ENCODE measurements around the gene HEMK1. TPM values are rescaled to one million over a fixed set of nuclear protein-coding genes. Genes with fewer than 3 reads are reported as not detected.

Gene HEMK1
- total RNA-seq, 2 experiments from 2014 or later: 19.3 to 27.4 TPM

- CTCF ChIA-PET (ENCODE audit: unreplicated experiment): no interaction called here
Observed at GRCh38 chr3:50627407-50628051, 58.2 kb downstream of the HEMK1 start.

GRCh38 chr3:50628601-50629000 lies 59.3 kb downstream of the HEMK1 start:
- intact Hi-C loops (cut with micrococcal nuclease; ENCODE audit: unreplicated experiment): no loop called here
- no peak overlapping the region for H3K4me2 ChIP-seq (ENCODE audit: low read length)

More at GRCh38 chr3:50627407-50628051, 58.2 kb downstream of the HEMK1 start:
- BruUV-seq (replicated peaks): no TSS peak
- Histone ChIP-seq H3K4me2 (ENCODE audit: low read length) (no peak overlapping the region), H3K27ac (ENCODE audit: low read depth, low read length, poor library complexity, severe bottlenecking) (no peak overlapping the region), H4K20me1 (ENCODE audit: insufficient read depth, low read length) (no peaks in the 10 kb centered on the region; the same call in 1 of the 2 replicates), H2AFZ (ENCODE audit: low read length) (no peak overlapping the region), H3K4me3 (ENCODE audit: low read depth, low read length, poor library complexity, severe bottlenecking) (no peak overlapping the region), H3K36me3 (ENCODE audit: insufficient read depth, low read length) (no peaks in the 10 kb centered on the region), H3K9me2 (ENCODE audit: insufficient read depth, low read length) (no peaks in the 10 kb centered on the region), H3K4me1 (ENCODE audit: insufficient read depth, low read length, poor library complexity, severe bottlenecking) (peaks cover 11% of the 10 kb centered on the region), H3K79me2 (ENCODE audit: insufficient read depth, low read depth, low read length) (no peaks in the 10 kb centered on the region), H3K9me3 (ENCODE audit: low read length) (no peaks in the 10 kb centered on the region)
- no peak for DNase-seq (ENCODE audit: low spot score)
- POLR2A ChIA-PET: interaction anchor here (0.6 kb wide), 1 partner anchor 17 kb away, joined by 3 read pairs; no protein-coding TSS in a partner anchor
- TF ChIP-seq EZH2phosphoT487 (IDR thresholded peaks at IDR 0.05; ENCODE audit: borderline replicate concordance, low read depth, low read length) (no peak), CTCF (conservative IDR thresholded peaks at IDR 0.05; ENCODE audit: low read length) (peak; percentile 38)
- intact Hi-C loops (cut with micrococcal nuclease; ENCODE audit: unreplicated experiment): no loop called here

More at GRCh38 chr3:50628601-50629000, 59.3 kb downstream of the HEMK1 start:
- ChIA-PET POLR2A (interaction anchor here (0.8 kb wide), 1 partner anchor 10 kb away, joined by 6 read pairs; no protein-coding TSS in a partner anchor), CTCF (ENCODE audit: unreplicated experiment) (interaction anchor here (0.6 kb wide), 1 partner anchor 1579 kb away, joined by 3 read pairs; no protein-coding TSS in a partner anchor)
- no peaks in the 10 kb centered on the region for H3K9me3 ChIP-seq (ENCODE audit: low read length)
- H3K36me3 ChIP-seq (ENCODE audit: insufficient read depth, low read length): no peaks in the 10 kb centered on the region
- TF ChIP-seq CTCF (conservative IDR thresholded peaks at IDR 0.05; ENCODE audit: low read length) (no peak), EZH2phosphoT487 (IDR thresholded peaks at IDR 0.05; ENCODE audit: borderline replicate concordance, low read depth, low read length) (no peak)
- no peak overlapping the region for H3K4me3 ChIP-seq (ENCODE audit: low read depth, low read length, poor library complexity, severe bottlenecking)
- peaks cover 8% of the 10 kb centered on the region for H3K4me1 ChIP-seq (ENCODE audit: insufficient read depth, low read length, poor library complexity, severe bottlenecking)
- no TSS peak for BruUV-seq (replicated peaks)
- H3K27ac ChIP-seq (ENCODE audit: low read depth, low read length, poor library complexity, severe bottlenecking): no peak overlapping the region
- H3K79me2 ChIP-seq (ENCODE audit: insufficient read depth, low read depth, low read length): no peaks in the 10 kb centered on the region
- H3K9me2 ChIP-seq (ENCODE audit: insufficient read depth, low read length): no peaks in the 10 kb centered on the region
- H2AFZ ChIP-seq (ENCODE audit: low read length): no peak overlapping the region
- no peak for DNase-seq (ENCODE audit: low spot score)
- H4K20me1 ChIP-seq (ENCODE audit: insufficient read depth, low read length): no peaks in the 10 kb centered on the region; the same call in 1 of the 2 replicates
